Omental fat pad (tissue), 4 donors: ENCODE data around the gene DCAF10. TPM values are rescaled to one million over a fixed set of nuclear protein-coding genes. Genes with fewer than 3 reads are reported as not detected.
A peak's percentile ranks its signal among the peaks of the same experiment; 100 is the strongest.
"Not testable (repeated sequence)": the region's sequence is repeated elsewhere in the genome, so short reads cannot be mapped to it uniquely, and the experiment has no call there.

ENCODE experiments used
- ATAC-seq: fragments of 150-250 bp; one replicate; pipeline ENCODE4 v1.9.1; 2016; ENCODE audit warnings: mild to moderate bottlenecking, moderate library complexity; ENCODE audit not compliant: low FRiP score
- DNase-seq: peaks from one replicate; pipeline ENCODE4 v3.0.0-alpha.2; 2019; ENCODE audit warnings: low spot score
- total RNA-seq, 4 donors: library from RNA; depleted of rRNA; stranded (reverse); fragments of >200 nt; gene quantifications; one replicate each; pipeline ENCODE4 v1.1.0, GENCODE V29; 2016
- TF ChIP-seq, protein P1 (sequence below), 3 donors: fragments of 450-650 bp; IDR thresholded peaks; one replicate each; pipeline ENCODE4 v1.5.1; 2016 to 2017; ENCODE audit warnings: antibody characterized with exemption in 3 of 3, mild to moderate bottlenecking in 3 of 3, moderate library complexity in 2 of 3

DCAF10 gene, protein sequence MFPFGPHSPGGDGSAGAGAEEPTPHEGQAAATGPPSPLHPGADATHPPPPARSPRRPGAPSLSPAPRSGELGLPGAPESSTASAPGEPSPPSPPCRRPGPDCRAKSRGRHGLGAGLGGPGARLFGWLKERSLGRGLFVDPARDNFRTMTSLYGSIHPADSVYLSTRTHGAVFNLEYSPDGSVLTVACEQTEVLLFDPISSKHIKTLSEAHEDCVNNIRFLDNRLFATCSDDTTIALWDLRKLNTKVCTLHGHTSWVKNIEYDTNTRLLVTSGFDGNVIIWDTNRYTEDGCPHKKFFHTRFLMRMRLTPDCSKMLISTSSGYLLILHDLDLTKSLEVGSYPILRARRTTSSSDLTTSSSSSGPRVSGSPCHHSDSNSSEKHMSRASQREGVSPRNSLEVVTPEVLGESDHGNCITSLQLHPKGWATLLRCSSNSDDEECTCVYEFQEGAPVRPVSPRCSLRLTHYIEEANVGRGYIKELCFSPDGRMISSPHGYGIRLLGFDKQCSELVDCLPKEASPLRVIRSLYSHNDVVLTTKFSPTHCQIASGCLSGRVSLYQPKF
- 10 to 100 TPM; 23.2 to 40.5 (median 31.9) TPM for total RNA-seq

DNA sequence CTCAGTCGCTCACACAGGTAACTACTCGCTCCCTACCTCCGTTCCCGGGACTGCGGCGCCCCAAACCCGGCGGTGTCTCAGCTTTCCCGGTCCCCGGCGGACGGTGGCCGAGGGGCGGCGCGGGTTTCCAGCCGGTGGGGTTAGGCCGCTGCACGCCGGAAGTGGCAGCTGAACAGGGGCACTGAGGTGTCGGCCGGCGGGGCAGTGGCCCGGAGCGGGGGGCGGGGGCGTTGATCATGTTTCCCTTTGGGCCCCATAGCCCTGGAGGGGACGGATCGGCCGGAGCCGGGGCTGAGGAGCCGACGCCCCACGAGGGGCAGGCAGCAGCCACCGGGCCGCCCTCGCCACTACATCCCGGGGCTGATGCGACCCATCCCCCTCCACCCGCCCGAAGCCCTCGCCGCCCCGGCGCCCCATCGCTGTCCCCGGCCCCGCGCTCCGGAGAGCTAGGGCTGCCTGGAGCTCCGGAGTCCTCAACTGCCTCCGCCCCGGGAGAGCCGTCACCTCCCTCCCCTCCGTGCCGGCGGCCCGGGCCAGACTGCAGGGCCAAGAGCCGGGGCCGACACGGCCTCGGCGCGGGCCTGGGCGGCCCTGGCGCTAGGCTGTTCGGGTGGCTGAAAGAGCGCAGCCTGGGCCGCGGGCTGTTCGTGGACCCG, at the start of gene DCAF10:
Gene DCAF10, plus strand, starts transcription at position 167 of the 656 bp plus-strand sequence. Its CDS starts 70 bp downstream, at position 237.
- ATAC-seq = peak; percentile 95
- peak; percentile 71 for DNase-seq
- TF ChIP-seq, protein P1, sequence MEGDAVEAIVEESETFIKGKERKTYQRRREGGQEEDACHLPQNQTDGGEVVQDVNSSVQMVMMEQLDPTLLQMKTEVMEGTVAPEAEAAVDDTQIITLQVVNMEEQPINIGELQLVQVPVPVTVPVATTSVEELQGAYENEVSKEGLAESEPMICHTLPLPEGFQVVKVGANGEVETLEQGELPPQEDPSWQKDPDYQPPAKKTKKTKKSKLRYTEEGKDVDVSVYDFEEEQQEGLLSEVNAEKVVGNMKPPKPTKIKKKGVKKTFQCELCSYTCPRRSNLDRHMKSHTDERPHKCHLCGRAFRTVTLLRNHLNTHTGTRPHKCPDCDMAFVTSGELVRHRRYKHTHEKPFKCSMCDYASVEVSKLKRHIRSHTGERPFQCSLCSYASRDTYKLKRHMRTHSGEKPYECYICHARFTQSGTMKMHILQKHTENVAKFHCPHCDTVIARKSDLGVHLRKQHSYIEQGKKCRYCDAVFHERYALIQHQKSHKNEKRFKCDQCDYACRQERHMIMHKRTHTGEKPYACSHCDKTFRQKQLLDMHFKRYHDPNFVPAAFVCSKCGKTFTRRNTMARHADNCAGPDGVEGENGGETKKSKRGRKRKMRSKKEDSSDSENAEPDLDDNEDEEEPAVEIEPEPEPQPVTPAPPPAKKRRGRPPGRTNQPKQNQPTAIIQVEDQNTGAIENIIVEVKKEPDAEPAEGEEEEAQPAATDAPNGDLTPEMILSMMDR (IDR thresholded peaks at IDR 0.05) = no peak

DNA sequence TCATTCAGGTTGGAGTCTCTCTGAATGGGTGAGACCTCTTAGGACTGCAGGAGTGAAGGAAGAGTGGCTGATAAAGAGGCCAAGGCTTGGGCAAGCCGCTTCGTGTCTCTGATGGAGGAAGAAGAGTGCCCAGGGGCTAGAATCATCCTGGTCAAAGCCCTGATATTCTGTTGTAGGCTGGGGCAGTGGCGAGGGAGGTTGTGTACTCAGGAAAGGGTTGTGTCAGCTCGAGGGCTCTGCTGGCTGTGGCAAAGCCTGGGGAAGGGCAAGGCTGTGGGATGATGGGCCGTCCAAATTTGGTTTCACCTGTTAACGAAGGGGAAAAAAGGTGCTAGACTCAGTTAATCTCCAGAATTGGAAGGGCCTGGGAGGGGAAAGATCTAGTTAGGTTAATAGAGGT, 49.4 kb upstream of the DCAF10 start:
- DNase-seq (no peak), ATAC-seq (no peak)
- TF ChIP-seq, protein P1 (IDR thresholded peaks at IDR 0.05) = no peak

DNA sequence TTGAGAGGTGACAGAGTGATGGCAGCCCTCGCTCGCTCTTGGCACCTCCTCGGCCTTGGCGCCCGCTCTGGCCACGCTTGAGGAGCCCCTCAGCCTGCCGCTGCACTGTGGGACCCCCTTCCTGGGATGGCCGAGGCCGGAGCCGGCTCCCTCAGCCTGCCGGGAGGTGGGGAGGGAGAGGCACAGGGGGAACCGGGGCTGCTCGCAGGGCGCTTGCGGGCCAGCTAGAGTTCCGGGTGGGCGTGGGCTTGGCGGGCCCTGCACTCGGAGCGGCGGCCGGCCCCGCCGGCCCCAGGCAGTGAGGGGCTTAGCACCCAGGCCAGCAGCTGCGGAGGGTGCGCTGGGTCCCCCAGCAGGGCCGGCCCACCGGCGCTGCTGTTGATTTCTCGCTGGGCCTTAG, 48.9 kb upstream of the DCAF10 start:
- not testable (repeated sequence) for DNase-seq, ATAC-seq

DNA sequence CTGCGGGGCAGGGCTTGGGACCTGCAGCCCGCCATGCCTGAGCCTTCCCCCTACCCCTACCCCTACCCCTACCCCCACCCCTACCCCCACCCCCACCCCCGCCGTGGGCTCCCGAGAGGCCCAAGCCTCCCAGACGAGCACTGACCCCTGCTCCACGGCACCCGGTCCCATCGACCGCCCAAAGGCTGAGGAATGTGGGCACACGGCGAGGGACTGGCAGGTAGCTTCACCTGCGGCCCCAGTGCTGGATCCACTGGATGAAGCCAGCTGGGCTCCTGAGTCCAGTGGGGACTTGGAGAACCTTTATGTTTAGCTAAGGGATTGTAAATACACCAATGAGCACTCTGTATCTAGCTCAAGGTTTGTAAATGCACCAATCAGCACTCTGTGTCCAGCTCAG, 48.5 kb upstream of the DCAF10 start:
- not testable (repeated sequence) for ATAC-seq, DNase-seq

DNA sequence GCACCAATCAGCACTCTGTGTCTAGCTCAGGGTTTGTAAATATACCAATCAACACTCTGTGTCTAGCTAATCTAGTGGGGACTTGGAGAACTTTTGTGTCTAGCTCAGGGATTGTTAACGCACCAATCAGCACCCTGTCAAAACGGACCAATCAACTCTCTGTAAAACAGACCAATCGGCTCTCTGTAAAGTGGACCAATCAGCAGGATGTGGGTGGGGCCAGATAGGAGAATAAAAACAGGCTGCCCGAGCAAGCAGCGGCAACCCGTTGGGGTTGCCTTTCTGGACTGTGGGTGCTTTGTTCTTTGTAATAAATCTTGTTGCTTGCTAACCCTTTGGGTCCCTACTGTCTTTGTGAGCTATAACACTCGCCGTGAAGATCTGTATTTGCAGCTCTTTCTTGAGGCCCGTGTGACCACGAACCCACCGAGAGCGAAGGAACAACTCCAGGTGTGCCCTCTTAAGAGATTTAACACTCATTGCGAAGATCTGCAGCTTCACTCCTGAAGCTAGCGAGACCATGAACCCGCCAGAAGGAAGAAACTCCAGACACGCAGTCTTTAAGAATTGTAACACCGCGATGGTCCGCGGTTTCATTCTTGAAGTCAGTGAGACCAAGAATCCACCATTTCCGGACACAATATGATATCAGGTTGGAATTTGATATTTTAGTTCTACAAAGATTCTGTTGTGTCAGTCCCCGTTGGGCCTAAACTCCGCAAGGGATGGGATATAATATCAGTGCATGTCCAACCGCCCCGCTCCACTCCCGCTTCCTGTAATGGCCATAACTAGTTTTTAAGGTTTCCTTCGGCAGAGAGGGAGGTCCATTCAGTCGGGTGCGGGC, 47.7 kb upstream of the DCAF10 start:
- no peak for DNase-seq
- no peak for ATAC-seq
- TF ChIP-seq, protein P1 (IDR thresholded peaks at IDR 0.05) = no peak

DNA sequence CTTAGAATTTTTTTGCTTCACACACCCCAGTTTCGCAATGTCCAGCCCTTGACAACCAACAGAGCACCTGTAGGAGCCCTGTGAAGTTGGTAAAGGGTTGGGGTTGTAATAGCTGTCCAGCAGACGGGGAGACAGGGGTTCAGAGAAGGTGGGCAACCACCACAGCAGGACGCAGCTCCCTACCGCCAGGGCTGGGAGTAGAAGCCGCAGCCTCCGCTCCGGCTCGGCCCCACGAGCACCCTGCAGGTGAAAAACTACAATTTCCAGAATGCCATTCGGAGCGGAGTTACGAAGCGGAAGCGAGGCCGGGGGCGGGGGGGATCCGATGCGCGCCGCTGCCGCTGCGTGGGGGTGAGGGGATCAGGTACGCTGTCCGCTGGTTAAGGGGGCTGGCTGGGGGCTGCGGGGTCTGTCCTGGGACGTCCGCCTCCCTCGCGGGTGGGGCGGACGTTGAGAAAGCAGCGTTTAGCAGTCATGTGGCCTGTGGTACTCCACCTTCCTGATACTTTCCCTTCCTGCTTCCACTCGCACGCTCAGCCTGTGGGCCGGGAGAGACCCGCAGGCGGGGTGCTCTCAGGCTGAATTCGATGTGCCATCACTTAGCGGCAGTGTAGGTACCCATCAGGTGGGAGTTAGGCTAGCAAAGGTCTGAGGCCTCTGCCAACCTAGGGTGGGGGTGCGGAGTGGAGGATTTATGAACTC, 47.0 kb upstream of the DCAF10 start, which contains the start of gene TRMT10B:
Gene TRMT10B, plus strand, starts transcription at position 317 of the 702 bp plus-strand sequence. CDS start 8,127 bp downstream, outside the sequence.
- ATAC-seq (peak; percentile 90), DNase-seq (no peak)
- TF ChIP-seq, protein P1 (IDR thresholded peaks at IDR 0.05) = no peak

DNA sequence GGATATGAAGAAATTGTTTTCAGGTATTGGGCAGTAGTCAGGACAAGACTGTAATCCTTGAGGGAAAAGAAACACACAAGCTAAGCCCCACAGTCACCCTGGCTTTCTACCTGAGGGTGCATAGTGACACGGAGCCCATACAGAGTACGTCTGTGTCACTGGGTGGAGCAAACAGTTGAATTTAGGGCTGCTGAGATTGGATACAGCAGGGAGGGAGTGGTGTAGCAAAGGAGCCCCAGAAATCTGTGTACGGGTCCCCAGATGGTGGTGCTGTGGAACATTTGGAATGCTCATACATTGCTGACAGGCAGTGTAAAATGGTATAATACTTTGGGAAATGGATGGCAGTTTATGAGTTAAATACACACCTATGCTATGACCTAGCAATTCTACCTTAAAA, 41.9 kb upstream of the DCAF10 start:
- DNase-seq = no peak
- TF ChIP-seq, protein P1 (IDR thresholded peaks at IDR 0.05) = no peak
- ATAC-seq = no peak
